GM12878 (cell line): Measurements from ENCODE around the gene RASGRF2.

Experiments
- E2F8 ChIP-seq: fragments of 450-650 bp; IDR thresholded peaks from 2 replicates; pipeline ENCODE4 v1.6.1; 2018; ENCODE audit warnings: mild to moderate bottlenecking, low read depth, moderate library complexity; ENCODE audit not compliant: partially characterized antibody
- SRF ChIP-seq, 2 experiments: IDR thresholded peaks; 2 replicates each; pipeline ENCODE4 v1.6.1; 2011; ENCODE audit warnings: low read depth in 2 of 2, low read length in 2 of 2, mild to moderate bottlenecking in 1 of 2, moderate library complexity in 1 of 2

GRCh38 chr5:81017320-81017719 is 57.2 kb downstream of the RASGRF2 start:
- no peak for TF ChIP-seq E2F8
- TF ChIP-seq SRF (IDR thresholded peaks at IDR 0.05; ENCODE audit: low read depth in 2 of 2, low read length in 2 of 2) = no peak
